ENCODE data around the gene IGFALS.

The IGFALS gene

GRCh38 chr16:1768061-1768766 lies 25.3 kb downstream of the IGFALS start:
- Histone ChIP-seq H3K36me3 (peaks cover 78% of the 10 kb centered on the region), H3K27me3 (ENCODE audit: insufficient read depth, low read depth, severe bottlenecking) (no peaks in the 10 kb centered on the region), H3K4me3 (ENCODE audit: low read depth, low read length) (no peak overlapping the region), H3K27ac (no peak overlapping the region), H3K9me3 (ENCODE audit: severe bottlenecking) (no peaks in the 10 kb centered on the region)
- no peak for TF ChIP-seq CTCF (IDR thresholded peaks at IDR 0.05; ENCODE audit: low read depth, low read length)
- DNase-seq: no peak

GRCh38 chr16:1767116-1767994 lies 26.1 kb downstream of the IGFALS start:
- DNase-seq: no peak
- Histone ChIP-seq H3K27ac (no peak overlapping the region), H3K27me3 (ENCODE audit: insufficient read depth, low read depth, severe bottlenecking) (no peaks in the 10 kb centered on the region), H3K4me3 (ENCODE audit: low read depth, low read length) (no peak overlapping the region), H3K9me3 (ENCODE audit: severe bottlenecking) (no peaks in the 10 kb centered on the region), H3K36me3 (peaks cover 80% of the 10 kb centered on the region)
- no peak for TF ChIP-seq CTCF (IDR thresholded peaks at IDR 0.05; ENCODE audit: low read depth, low read length)

GRCh38 chr16:1766701-1767100 lies 26.8 kb downstream of the IGFALS start:
- Histone ChIP-seq H3K9me3 (ENCODE audit: severe bottlenecking) (no peaks in the 10 kb centered on the region), H3K36me3 (peaks cover 74% of the 10 kb centered on the region), H3K4me3 (ENCODE audit: low read depth, low read length) (no peak overlapping the region), H3K27ac (no peak overlapping the region), H3K27me3 (ENCODE audit: insufficient read depth, low read depth, severe bottlenecking) (no peaks in the 10 kb centered on the region)
- no peak for TF ChIP-seq CTCF (IDR thresholded peaks at IDR 0.05; ENCODE audit: low read depth, low read length)
- no peak for DNase-seq

- no peaks in the 10 kb centered on the region for H3K9me3 ChIP-seq (ENCODE audit: severe bottlenecking)
- no peak for TF ChIP-seq CTCF (IDR thresholded peaks at IDR 0.05; ENCODE audit: low read depth, low read length)
- no peaks in the 10 kb centered on the region for H3K27me3 ChIP-seq (ENCODE audit: insufficient read depth, low read depth, severe bottlenecking)
- no peak overlapping the region for H3K4me3 ChIP-seq (ENCODE audit: low read depth, low read length)
- H3K27ac ChIP-seq: no peak overlapping the region
- DNase-seq: no peak
- H3K36me3 ChIP-seq: peaks cover 73% of the 10 kb centered on the region
Observed at GRCh38 chr16:1766231-1766630, 27.3 kb downstream of the IGFALS start.

- no peak for DNase-seq
- H3K4me3 ChIP-seq (ENCODE audit: low read depth, low read length): no peak overlapping the region
- no peak overlapping the region for H3K27ac ChIP-seq
- H3K27me3 ChIP-seq (ENCODE audit: insufficient read depth, low read depth, severe bottlenecking): no peaks in the 10 kb centered on the region
- H3K9me3 ChIP-seq (ENCODE audit: severe bottlenecking): no peaks in the 10 kb centered on the region
- TF ChIP-seq CTCF (IDR thresholded peaks at IDR 0.05; ENCODE audit: low read depth, low read length): no peak
- peaks cover 76% of the 10 kb centered on the region for H3K36me3 ChIP-seq
Observed at GRCh38 chr16:1765826-1766225, 27.7 kb downstream of the IGFALS start.

Measured in WERI-Rb-1 (cell line).